Stomach smooth muscle (tissue), 2 donors: ENCODE results near the gene HBG2.

Source experiments
- H3K27ac ChIP-seq: one replicate; pipeline ENCODE4 v1.7.0; 2013; ENCODE audit warnings: mild to moderate bottlenecking, low read length, inconsistent platforms
- H3K27me3 ChIP-seq, 2 donors: one replicate each; pipeline ENCODE4 v1.7.0; 2013; ENCODE audit warnings: low read length in 2 of 2; ENCODE audit not compliant: insufficient read depth in 2 of 2, control insufficient read depth in 1 of 2
- H3K36me3 ChIP-seq, 2 donors: one replicate each; pipeline ENCODE4 v1.7.0; 2013; ENCODE audit warnings: low read length in 2 of 2; ENCODE audit not compliant: control insufficient read depth in 2 of 2, insufficient read depth in 2 of 2
- H3K4me1 ChIP-seq: one replicate; pipeline ENCODE4 v1.7.0; 2013; ENCODE audit warnings: low read length; ENCODE audit not compliant: control insufficient read depth, insufficient read depth
- H3K4me3 ChIP-seq, 2 donors: one replicate each; pipeline ENCODE4 v1.7.0; 2013; ENCODE audit warnings: low read length in 2 of 2
- H3K9ac ChIP-seq, 2 donors: one replicate each; pipeline ENCODE4 v1.7.0; 2013; ENCODE audit warnings: low read length in 2 of 2, mild to moderate bottlenecking in 1 of 2
- H3K9me3 ChIP-seq, 2 donors: one replicate each; pipeline ENCODE4 v1.7.0; 2013; ENCODE audit warnings: low read length in 2 of 2; ENCODE audit not compliant: control insufficient read depth in 2 of 2
- donor health status: healthy.
- donor health status: Pancreatic carcinoma.

Gene HBG2

DNA sequence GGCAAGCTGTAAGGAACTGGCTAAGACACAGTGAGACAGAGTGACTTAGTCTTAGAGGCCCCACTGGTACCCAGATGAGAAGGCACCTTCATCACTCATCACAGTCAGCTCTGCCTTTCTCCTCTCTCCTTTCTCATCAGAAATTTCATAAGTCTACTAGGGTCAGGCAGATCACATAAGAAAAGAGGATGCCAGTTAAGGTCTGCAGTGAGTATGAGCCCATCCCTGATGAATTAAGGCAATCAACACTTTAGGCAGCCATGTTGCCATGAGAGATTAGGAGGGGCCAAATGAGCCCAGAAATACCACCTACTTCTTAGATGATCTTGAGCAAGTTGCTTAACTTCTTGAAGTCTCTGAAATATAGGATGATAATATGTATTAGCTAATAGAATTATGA, 27.0 kb upstream of the HBG2 start:
- H3K9ac ChIP-seq = no peak overlapping the region
- no peak overlapping the region for H3K27ac ChIP-seq
- H3K27me3 ChIP-seq = no peaks in the 10 kb centered on the region
- H3K36me3 ChIP-seq = no peaks in the 10 kb centered on the region
- no peaks in the 10 kb centered on the region for H3K9me3 ChIP-seq
- H3K4me1 ChIP-seq = no peaks in the 10 kb centered on the region
- no peak overlapping the region for H3K4me3 ChIP-seq

DNA sequence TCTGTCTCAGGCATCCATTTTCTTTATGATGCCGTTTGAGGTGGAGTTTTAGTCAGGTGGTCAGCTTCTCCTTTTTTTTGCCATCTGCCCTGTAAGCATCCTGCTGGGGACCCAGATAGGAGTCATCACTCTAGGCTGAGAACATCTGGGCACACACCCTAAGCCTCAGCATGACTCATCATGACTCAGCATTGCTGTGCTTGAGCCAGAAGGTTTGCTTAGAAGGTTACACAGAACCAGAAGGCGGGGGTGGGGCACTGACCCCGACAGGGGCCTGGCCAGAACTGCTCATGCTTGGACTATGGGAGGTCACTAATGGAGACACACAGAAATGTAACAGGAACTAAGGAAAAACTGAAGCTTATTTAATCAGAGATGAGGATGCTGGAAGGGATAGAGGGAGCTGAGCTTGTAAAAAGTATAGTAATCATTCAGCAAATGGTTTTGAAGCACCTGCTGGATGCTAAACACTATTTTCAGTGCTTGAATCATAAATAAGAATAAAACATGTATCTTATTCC, 26.1 kb upstream of the HBG2 start:
- H3K4me1 ChIP-seq = no peaks in the 10 kb centered on the region
- no peaks in the 10 kb centered on the region for H3K27me3 ChIP-seq
- H3K27ac ChIP-seq = no peak overlapping the region
- H3K9ac ChIP-seq = no peak overlapping the region
- H3K9me3 ChIP-seq = no peaks in the 10 kb centered on the region
- H3K36me3 ChIP-seq = no peaks in the 10 kb centered on the region
- H3K4me3 ChIP-seq = no peak overlapping the region

DNA sequence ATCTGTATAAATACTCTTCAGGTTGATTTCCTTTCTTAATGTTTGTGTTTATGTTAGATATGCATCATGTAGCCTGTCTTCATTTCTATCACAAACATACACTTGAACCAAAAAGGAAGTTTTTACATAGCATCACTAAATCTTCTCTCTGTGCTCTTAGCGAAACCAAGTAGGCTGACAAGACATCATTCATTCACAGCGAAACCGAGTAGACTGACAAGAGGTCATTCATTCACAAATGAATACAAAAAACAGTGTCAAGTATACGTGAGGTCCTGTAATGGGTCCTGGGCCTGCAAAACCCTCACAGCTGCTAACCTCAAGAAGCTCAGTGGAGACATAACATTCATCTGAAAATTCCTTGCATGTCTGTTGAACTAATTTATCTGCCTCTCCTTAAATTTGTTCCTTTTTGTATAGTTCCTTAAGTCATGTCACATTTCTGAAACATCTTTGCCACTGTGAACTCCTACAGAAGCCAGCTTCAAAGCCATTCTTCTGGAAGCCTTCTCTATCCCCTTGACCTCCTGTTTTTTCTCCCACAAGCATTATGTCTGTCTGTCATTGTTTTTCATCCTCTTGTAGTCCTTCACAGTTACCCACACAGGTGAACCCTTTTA, 25.0 kb upstream of the HBG2 start:
- Histone ChIP-seq H3K9me3 (no peaks in the 10 kb centered on the region), H3K27ac (no peak overlapping the region), H3K9ac (no peak overlapping the region)

DNA sequence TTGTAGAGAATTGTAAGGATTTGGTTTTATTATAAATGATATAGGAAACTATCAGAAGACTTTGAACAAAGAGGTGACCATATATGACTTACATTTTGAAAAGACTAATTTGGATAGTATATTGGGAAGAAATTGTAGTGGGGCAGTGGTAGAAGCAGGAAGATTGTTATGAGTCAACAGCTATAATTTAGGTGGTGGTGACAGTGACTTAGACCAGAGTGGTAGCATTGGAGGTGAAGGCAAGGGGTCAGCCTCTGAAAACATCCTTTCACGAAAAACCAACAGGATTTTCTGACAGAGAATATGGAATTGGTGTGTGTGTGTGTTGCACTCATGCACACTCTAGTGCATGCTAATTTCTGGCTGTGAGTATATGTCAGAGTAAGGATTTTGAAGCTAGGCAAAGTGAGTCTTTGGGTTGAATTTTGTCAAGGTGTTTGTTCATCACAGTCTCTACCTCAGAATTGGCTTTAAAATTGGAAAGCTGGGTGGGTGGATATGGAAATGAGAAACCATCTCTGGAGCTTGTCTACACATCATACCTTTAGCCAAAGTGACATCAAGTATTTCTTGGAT, 23.3 kb upstream of the HBG2 start:
- no peaks in the 10 kb centered on the region for H3K4me1 ChIP-seq

More for the DNA sequence above, 25.0 kb upstream of the HBG2 start:
- Histone ChIP-seq H3K4me1 (no peaks in the 10 kb centered on the region), H3K27me3 (no peaks in the 10 kb centered on the region), H3K36me3 (no peaks in the 10 kb centered on the region), H3K4me3 (no peak overlapping the region)

DNA sequence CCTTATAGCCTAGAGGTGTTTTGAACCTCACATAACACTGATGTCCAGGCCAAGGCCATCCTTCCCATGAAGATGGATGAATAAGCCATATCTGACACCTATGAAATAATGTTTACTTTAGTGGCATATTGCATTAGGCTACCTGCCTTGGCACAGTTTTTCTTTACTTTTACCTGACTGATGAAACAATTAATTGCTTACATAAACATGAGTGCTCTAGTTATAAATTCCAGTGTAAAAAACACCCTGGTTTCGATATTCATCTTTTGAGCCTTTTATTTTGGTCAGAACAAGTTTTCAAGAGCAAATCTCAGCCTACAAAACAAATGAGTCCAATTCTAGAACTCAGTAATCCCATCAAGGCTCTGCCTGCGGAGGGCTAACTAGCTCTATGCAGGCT, 22.1 kb upstream of the HBG2 start:
- Histone ChIP-seq H3K9ac (no peak overlapping the region), H3K27me3 (no peaks in the 10 kb centered on the region), H3K36me3 (no peaks in the 10 kb centered on the region), H3K4me1 (no peaks in the 10 kb centered on the region), H3K4me3 (no peak overlapping the region), H3K9me3 (no peaks in the 10 kb centered on the region), H3K27ac (no peak overlapping the region)

More for the DNA sequence above, 23.3 kb upstream of the HBG2 start:
- H3K27me3 ChIP-seq = no peaks in the 10 kb centered on the region
- no peak overlapping the region for H3K4me3 ChIP-seq
- H3K27ac ChIP-seq = no peak overlapping the region
- no peaks in the 10 kb centered on the region for H3K9me3 ChIP-seq
- no peaks in the 10 kb centered on the region for H3K36me3 ChIP-seq
- no peak overlapping the region for H3K9ac ChIP-seq

- Histone ChIP-seq H3K4me3 (no peak overlapping the region), H3K9ac (no peak overlapping the region), H3K27me3 (no peaks in the 10 kb centered on the region), H3K27ac (no peak overlapping the region), H3K9me3 (no peaks in the 10 kb centered on the region), H3K36me3 (no peaks in the 10 kb centered on the region), H3K4me1 (no peaks in the 10 kb centered on the region)
Observed at GRCh38 chr11:5275369-5276110, 21.0 kb upstream of the HBG2 start.

- Histone ChIP-seq H3K27me3 (no peaks in the 10 kb centered on the region), H3K4me1 (no peaks in the 10 kb centered on the region), H3K9me3 (no peaks in the 10 kb centered on the region), H3K27ac (no peak overlapping the region), H3K36me3 (no peaks in the 10 kb centered on the region), H3K4me3 (no peak overlapping the region), H3K9ac (no peak overlapping the region)
Observed at GRCh38 chr11:5274395-5274794, 19.8 kb upstream of the HBG2 start.

DNA sequence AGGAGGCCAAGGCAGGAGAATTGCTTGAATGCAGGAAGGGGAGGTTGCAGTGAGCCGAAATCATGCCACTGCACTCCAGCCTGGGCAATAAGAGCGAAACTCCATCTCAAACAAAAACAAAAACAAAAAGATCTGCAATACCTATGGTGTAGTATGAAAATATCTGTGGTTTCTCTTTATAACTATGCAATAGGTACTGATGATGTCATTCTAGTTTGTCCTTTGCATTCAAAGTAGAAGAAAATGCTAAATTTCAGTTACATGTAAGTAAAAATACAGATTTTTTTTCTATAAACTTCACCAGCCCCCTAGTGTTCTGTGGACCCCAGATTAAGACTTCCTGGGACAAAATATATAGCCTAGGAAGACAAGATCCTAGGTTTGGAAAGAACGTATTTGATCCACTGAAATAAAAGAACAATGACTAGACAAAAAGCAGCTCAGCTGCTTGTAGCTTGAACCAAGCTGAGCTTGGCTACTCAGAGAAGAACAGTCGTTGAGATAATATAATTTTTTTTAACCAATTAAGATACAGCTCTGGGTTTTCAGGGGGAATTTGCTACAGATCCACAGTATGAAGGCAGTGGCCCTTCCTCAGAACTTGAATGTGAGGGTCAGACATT, 17.9 kb upstream of the HBG2 start:
- H3K9me3 ChIP-seq = no peaks in the 10 kb centered on the region
- no peaks in the 10 kb centered on the region for H3K27me3 ChIP-seq
- no peaks in the 10 kb centered on the region for H3K4me1 ChIP-seq
- H3K4me3 ChIP-seq = no peak overlapping the region
- H3K9ac ChIP-seq = no peak overlapping the region
- H3K36me3 ChIP-seq = no peaks in the 10 kb centered on the region
- H3K27ac ChIP-seq = no peak overlapping the region

DNA sequence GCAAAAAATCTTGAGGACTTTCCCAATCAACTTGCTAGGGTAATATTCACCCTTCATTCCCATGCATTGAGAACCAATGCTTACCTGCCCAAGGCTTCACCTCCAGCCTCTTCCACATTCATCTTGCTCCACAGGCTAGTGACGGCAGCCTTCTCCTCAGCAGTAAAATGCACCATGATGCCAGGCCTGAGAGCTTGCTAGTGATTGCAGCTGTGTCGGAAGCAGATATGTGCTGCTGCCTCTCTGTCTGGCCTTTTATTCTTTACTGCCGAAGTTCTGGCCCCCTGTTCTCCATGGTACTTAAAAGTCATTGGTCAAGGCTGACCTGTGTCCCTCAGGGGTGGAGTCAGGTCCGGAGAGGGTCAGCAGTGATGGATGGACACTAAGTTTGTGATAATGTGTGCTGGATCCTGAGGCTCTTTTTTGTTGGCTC, 15.2 kb upstream of the HBG2 start, which contains the start of gene HBE1:
TSS of gene HBE1 (minus strand) at position 231 of the 433 bp plus-strand sequence. CDS start at position 176, 55 bp downstream.
- H3K27me3 ChIP-seq = no peaks in the 10 kb centered on the region
- H3K27ac ChIP-seq = no peak within 1 kb of the TSS
- no peaks in the 10 kb centered on the region for H3K4me1 ChIP-seq
- H3K36me3 ChIP-seq = no peaks in the 10 kb centered on the region
- no peak within 1 kb of the TSS for H3K9ac ChIP-seq
- H3K4me3 ChIP-seq = no peak within 1 kb of the TSS
- no peaks in the 10 kb centered on the region for H3K9me3 ChIP-seq

DNA sequence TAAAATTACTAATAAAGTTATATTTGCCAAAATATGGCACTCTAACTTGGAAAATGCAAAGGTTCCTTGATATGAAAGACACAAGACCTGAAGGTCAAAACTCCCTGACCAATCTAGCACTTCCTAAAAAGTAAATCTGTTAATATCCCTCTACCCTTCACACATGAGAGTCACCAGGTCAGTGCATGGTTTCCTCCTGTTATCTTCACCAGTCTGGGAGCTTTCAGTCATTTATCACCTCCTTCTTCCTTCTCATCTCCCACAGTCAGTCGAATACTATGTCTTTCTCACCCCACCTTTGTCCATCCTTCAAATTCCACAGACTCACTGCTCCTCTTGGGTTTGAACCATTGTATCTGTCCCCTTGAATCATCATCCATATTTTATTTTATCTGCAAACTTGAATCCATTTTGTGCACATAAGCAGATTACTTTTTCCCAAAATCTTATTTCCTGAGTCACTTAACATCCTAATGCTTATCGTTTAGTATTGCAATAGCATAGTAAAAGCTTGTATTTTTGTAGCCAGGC, 12.5 kb upstream of the HBG2 start:
- H3K9me3 ChIP-seq = no peaks in the 10 kb centered on the region
- H3K4me1 ChIP-seq = no peaks in the 10 kb centered on the region
- no peaks in the 10 kb centered on the region for H3K27me3 ChIP-seq
- H3K4me3 ChIP-seq = no peak overlapping the region
- H3K36me3 ChIP-seq = no peaks in the 10 kb centered on the region
- H3K27ac ChIP-seq = no peak overlapping the region
- H3K9ac ChIP-seq = no peak overlapping the region
